Epidermal melanocyte (primary cell): ENCODE measurements around the gene TMEM181.
"Not testable (repeated sequence)": the region's sequence is repeated elsewhere in the genome, so short reads cannot be mapped to it uniquely, and the experiment has no call there.

Experiments
- DNase-seq: peaks from one replicate; pipeline ENCODE4 v3.0.0; 2011; ENCODE audit warnings: low spot score; ENCODE audit not compliant: insufficient read length

Gene TMEM181

DNA sequence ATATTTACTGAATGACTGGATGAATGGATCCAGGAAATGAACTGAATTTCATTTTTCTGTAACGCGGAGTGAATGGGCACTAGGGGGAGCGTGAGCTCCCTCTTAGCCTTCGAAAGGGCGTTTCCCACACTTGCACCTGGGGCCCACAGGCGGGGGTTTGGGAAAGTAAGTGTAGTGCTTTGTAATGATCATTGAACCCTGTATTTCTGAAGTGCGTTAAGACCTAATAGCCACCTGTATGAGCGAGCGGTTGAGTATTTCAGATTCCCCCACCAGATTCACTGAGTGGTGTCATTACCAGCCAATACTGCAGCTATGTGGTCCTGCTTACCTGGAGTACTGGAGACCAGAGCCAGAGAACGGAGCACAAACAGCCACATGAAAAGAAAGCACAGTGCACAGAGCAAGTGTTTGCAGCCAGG, 100.5 kb downstream of the TMEM181 start:
- DNase-seq, result no peak

- no peak for DNase-seq
These were observed 101.3 kb downstream of the TMEM181 start for GRCh38 chr6:158661156-158661685.

DNA sequence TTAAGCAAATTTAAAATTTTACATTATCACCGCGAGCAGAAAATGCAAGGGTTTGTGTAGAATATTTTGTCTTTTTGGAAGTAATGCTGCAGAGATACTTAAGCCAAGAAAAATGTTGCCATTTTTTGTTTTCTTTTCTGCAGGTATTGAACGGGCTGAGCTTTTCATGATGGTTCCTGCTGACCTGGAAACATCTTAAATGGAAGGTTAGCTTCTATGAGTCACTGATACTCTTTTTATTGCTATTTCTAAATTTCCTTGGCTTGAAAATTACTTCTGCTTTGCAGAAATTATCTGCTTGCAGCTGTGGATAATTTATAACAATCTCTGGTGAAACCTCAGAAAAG, 102.7 kb downstream of the TMEM181 start:
- DNase-seq, result no peak

DNA sequence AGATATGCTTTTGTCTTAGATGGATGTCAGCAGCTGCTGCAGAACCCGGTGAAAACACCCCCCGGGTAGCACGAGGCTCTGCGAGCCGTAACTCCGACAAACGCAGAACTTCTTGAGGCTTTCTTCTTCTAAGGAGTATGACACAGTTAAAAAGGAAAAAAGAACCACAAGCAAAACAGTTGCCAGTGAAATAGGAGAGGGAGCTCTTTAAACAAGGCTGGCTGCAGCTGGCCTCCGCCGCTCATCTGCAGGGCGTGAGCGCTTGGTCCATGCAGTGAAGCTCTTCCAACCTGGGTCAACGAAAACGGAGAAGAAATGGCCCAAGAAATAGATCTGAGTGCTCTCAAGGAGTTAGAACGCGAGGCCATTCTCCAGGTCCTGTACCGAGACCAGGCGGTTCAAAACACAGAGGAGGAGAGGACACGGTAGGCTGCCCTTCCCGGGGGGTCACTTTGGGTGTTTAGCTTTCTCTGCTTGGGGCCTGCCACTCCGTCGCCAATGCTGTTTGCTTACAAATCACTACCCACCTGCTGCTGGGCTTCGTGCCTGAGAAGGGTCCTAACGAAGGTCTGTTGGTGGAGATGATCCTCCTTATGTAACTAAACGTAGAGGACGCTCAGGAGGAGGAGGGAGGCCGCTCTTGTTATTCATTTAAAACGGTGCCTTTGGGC, 103.2 kb downstream of the TMEM181 start:
- peak; percentile 59 for DNase-seq

- no peak for DNase-seq
These were observed 103.8 kb downstream of the TMEM181 start for GRCh38 chr6:158663625-158664165.

- DNase-seq, result no peak
These were observed 105.4 kb downstream of the TMEM181 start for GRCh38 chr6:158665332-158665731.

- peak; percentile 24 for DNase-seq
These were observed 106.9 kb downstream of the TMEM181 start for GRCh38 chr6:158666628-158667359.

DNA sequence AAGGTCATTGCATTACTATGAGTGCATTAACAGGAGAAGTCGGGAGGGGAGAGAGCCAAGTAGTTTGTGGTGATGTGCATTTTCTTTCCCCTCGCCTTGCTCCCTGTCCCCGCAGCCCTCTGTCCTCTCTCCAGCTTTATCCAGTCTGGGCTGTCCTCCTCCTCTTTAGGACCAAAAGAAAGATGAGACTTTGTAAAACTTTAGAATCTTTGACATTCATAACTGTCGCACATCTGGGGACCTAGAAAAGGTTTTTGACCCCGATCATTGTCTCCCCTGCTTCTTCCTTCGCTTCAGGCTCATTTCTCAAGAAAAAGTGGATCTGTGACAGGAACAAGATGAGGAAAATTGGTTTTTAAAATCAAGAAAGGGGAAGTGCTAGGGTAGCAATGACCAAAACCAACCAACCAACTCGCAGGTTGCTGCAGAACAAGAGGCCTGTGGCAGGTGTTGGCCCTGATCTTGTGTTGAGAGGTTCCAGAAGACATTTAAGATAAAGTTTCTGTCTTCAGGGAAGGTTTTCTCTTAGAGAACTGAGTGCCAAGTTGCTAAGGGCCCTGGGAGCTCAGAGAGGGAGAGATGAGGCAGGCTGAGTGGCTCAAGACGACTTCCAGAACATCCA, 107.6 kb downstream of the TMEM181 start:
- DNase-seq, result no peak

- no peak for DNase-seq
These were observed 108.8 kb downstream of the TMEM181 start for GRCh38 chr6:158668707-158669103.

- DNase-seq, result no peak
These were observed 109.5 kb downstream of the TMEM181 start for GRCh38 chr6:158669145-158670035.

DNA sequence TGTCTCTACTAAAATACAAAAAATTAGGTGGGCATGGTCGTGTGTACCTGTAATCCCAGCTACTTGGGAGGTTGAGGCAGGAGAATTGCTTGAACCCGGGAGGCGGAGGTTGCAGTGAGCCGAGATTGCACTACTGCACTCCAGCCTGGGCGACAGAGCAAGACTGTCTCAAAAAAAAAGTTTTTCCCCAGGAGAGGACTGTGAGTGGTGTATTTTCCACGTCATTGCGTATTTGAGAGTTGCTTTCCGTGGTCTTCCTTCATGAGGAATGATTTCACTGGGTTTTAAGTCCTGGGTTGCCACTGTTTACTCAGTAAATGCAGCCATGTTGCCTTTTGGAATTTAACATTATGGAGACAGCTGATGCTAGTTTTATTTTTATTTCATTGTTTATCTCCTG, 112.2 kb downstream of the TMEM181 start:
- DNase-seq, result not testable (repeated sequence)

DNA sequence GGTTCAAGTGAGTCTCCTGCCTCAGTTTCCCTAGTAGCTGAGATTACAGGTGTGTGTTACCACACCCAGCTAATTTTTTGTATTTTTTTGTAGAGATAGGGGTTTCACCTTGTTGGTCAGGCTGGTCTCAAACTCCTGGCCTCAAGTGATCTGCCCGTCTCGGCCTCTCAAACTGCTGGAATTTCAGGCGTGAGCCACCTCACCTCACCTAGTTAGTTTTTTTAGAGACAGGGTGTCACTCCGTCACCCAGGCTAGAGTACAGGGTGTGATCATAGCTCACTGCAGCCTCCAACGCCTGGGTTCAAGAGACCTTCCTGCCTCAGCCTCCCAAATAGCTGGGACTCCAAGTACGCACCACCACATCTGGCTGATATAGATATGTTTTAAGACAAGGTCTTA, 112.8 kb downstream of the TMEM181 start:
- DNase-seq, result no peak

GRCh38 chr6:158674342-158675131, 114.6 kb downstream of the TMEM181 start:
- no peak for DNase-seq

DNA sequence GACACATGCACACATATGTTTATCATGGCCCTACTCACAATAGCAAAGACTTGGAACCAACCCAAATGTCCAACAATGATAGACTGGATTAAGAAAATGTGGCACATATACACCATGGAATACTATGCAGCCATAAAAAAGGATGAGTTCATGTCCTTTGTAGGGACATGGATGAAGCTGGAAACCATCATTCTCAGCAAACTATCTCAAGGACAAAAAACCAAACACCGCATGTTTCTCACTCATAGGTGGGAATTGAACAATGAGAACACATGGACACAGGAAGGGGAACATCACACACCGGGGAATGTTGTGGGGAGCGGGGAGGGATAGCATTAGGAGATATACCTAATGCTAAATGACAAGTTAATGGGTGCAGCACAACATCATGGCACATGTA, 117.2 kb downstream of the TMEM181 start:
- not testable (repeated sequence) for DNase-seq

- DNase-seq, result no peak
These were observed 118.2 kb downstream of the TMEM181 start for GRCh38 chr6:158677906-158678578.

GRCh38 chr6:158680015-158680414, 120.1 kb downstream of the TMEM181 start:
- no peak for DNase-seq

DNA sequence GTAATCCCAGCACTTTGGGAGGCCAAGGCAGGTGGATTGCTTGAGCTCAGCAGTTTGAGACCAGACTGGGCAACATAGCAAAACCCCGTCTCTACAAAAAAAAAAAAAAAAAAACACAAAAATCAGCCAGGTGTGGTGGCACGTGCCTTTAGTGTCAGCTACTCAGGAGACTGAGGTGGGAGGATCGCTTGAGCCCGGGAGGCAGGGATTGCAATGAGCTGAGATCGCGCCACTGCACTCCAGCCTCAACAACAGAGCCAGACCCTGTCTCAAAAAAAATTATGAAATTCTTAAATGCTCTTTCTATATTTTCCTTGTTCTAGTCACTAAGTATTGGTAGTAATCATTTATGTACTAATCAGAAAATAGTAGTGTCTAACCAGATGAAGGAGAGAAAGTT, 120.6 kb downstream of the TMEM181 start:
- DNase-seq, result no peak

DNA sequence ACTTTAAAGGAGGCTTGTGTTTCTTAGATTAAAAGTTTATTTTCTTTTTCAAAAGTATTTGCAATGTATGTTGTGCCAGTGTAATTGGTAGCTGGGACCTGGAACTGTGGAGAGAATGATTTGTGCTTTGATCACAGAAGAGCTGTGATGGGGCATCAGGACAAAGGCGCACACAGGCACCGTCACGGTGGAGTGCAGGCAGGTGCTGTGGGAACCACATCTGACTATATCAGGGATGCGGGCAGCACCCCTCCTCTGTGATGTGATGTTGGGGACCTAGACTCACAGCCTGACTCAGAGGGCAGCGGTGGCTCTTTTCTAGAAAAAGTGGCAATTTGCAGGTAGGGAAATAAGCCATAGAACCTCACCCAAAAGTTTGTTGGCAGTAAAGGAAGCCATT, 124.4 kb downstream of the TMEM181 start:
- DNase-seq, result no peak

DNA sequence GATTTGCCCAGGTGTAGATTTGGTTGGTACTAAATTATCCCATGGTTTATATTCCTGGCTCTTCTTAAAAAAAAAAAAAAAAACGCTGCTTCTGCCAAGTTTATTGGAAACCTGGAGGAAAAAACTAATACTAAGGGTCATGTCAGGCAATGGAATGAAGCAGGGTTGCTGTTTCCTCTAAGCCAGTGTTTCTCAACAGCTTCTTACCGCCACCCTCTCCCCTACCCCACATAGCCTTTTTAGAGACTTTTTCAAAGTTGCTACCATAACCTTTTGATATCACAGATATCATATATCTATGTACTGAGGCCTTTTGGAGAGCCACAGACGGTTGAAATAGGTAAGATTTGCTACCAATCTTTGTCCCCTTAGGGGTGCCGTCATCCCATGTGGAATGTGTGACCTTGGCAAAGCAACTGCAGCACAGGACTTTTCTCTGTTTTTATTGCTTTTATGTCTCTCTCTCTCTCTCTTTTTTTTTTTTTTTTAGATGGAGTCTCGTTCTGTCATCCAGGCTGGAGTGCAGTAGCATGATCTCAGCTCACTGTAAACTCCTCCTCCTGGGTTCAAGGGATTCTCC, 124.9 kb downstream of the TMEM181 start:
- DNase-seq, result no peak
